HG02852 (cell line): ENCODE measurements around the gene OR2Y1.
"Not testable (repeated sequence)": the region's sequence is repeated elsewhere in the genome, so short reads cannot be mapped to it uniquely, and the experiment has no call there.

Experiments used
- ATAC-seq: cut with Tn5 transposase; IDR thresholded peaks from one replicate; pipeline ENCODE4 v1.9.1; 2021; ENCODE audit warnings: mild to moderate bottlenecking, moderate library complexity; ENCODE audit not compliant: unreplicated experiment

The OR2Y1 gene, protein sequence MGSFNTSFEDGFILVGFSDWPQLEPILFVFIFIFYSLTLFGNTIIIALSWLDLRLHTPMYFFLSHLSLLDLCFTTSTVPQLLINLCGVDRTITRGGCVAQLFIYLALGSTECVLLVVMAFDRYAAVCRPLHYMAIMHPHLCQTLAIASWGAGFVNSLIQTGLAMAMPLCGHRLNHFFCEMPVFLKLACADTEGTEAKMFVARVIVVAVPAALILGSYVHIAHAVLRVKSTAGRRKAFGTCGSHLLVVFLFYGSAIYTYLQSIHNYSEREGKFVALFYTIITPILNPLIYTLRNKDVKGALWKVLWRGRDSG

DNA sequence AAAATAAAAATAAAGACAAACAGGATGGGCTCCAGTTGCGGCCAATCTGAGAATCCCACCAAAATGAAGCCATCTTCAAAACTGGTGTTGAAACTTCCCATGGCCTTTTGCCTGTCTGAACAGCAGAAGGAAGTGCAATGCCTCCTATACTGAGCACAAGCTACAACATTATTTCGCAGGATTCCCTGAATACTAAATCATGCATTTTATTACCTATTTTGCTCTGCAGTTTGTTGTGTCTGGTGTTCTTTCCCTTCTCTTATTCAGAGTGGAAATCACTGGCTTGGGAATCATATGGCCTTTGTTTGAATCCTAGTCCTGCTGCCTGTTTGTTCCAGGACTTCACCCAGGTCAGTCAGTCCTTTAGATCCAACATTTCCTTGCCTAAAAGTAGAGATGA, at the start of gene OR2Y1:
TSS of gene OR2Y1 (minus strand) at position 101 of the 400 bp plus-strand sequence. CDS start at position 101, 0 bp downstream.
- no peak for ATAC-seq

DNA sequence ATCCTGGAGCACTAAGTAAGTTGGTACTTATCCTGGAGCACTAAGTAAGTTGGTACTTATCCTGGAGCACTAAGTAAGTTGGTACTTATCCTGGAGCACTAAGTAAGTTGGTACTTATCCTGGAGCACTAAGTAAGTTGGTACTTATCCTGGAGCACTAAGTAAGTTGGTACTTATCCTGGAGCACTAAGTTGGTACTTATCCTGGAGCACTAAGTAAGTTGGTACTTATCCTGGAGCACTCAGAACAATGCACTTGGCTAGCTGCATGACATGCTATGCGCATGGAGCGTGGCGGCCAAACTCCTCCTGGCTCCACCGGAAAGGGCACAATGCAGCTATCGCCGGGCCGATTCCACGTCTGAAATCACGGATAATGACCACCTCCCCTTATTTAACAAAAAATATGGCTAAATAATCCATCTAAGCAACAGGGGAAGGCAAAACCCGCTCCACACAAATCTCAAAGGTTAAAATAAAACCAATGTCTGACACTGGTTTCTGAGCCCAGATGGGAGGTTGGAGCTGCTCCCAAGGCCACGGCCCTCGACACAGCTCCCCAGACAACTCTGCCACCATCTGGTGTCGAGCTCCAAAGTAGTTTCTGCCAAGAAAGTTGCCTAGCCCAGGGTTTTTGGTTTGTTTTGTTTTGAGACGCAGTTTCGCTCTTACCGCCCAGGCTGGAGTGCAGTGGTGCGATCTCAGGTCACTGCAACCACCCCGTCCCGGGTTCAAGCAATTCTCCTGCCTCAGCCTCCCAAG, 49.0 kb upstream of the OR2Y1 start:
- not testable (repeated sequence) for ATAC-seq

- no peak for ATAC-seq
These were observed 48.0 kb upstream of the OR2Y1 start for GRCh38 chr5:180787711-180788431.

DNA sequence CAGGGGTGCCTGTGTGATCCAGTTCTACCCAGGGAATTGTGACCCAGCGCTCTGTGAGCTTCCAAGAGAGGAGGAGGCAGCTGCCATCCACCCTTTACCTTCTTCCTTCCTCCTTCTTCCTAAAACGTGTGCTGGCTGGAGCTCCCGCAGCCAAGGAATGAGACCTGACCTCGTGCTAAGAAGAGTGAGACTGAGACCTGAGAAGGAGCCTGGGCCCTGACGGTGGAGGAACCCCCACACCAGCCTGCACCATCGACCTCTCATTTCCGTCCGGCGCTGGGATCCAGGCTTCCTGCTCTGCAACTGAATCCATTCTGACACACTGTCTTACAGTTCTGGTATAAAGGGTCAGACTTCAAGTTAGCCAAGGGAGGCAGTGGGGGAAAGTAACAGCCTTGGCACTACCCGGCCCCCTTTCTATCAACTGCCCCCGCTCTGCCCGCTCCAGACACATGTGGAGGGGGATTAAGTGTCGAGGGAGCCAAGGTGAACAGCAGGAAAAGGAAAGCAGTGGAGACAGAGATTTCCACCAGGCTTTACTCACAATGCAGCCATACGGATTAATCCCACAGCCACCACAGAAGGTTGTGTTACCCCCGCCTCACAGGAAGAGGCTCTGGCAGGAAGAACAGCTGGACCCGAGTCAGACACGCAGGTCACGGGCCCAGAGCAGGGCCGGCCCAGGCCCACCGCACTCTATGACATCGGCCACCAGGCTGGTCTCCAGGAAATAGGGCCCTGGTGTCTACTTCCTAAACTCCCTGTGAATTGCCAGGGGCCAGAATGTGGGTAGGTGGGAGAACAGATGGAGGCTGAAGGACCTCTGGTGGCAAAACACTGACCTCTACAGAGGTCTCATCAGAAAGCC, 46.9 kb upstream of the OR2Y1 start:
- no peak for ATAC-seq

DNA sequence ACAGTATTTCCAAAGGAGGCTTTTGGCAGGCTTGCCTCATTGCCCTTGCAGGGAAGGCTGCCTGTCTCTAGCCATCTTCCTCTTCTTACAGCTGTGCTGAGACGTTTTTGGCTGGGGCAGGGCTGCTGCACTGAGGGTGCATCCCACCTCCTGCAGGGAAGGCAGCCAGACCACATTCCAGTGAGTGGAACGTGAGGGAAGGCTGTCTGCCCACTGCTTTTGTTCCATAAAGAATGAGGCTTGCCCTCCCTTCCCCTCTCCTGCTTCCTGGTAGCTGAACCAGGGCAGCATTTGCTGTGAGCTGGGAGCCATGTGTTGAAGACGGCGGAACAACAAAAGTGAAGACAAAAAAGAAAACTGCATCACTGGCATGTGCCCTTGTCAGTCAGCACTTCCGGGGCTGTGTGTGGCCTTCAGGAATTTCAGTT, 46.0 kb upstream of the OR2Y1 start:
- ATAC-seq = no peak

- no peak for ATAC-seq
These were observed 45.4 kb upstream of the OR2Y1 start for GRCh38 chr5:180785121-180785781.

GRCh38 chr5:180784497-180785097, 44.7 kb upstream of the OR2Y1 start:
- ATAC-seq = peak; percentile 66

DNA sequence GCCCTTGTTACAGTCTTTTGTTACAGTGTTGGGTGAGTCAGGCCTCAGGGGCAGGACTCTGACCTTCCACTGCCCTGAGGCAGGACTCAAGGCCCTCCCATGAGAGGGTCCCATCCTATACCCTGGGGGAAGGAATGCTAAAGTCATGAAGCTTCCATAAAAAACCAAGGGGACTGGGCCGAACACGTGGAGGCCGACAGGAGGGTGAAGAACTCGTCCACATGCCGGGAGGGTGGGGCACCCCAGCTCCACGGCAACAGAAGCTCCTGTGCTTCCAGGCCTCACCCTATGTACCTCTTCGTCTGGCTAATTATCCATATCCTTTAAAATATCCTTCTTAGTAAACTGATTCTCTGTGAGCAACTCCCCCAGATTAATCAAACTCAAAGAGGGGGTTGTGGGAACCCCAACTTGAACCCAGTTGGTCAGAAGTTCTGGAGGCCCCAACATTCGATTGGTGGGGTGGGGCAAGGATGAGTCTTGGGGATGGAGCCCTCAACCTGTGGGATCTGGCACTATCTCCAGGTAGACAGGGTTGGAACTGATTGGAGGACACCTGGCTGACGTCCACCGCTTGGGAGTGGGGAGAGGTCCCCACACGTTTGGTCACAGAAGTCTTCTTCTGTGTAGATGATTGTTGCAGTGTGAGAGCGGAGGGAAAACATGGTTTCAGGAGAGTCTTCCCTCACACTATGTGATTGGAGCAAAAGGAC, 43.6 kb upstream of the OR2Y1 start:
- no peak for ATAC-seq

- no peak for ATAC-seq
These were observed 42.9 kb upstream of the OR2Y1 start for GRCh38 chr5:180782748-180783147.

DNA sequence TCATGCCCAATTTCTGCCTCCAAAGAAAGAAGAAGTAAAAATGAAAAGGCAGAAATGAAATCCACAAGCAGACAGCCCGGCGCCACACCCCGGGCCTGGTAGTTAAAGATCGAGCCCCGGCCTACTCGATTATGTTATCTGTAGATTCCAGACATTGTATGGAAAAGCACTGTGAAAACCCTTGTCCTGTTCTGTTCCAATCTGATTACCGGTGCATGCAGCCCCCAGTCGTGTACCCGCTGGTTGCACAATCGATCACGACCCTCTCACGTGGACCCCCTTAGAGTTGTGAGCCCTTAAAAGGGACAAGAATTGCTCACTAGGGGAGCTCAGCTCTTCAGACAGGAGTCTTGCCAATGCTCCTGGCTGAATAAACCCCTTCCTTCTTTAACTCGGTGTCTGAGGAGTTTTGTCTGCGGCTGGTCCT, 42.1 kb upstream of the OR2Y1 start:
- ATAC-seq = not testable (repeated sequence)

- ATAC-seq = no peak
These were observed 40.2 kb upstream of the OR2Y1 start for GRCh38 chr5:180779985-180780610.

DNA sequence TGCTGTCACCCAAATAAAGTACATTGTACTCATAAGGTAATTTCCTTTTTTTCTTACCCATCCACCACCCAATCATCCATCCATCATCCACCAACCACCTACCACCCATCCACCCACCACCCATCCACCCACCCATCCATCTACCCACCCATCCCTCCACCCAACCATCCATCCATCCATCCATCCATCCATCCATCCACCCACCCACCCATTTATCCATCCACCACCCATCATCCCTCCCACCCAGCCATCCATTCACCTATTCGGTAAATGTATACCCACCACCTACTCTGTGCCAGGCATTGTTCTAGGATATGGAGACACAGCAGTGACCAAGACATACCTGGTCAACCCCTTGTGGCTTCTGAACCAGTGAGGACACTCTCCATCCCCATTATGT, 37.6 kb upstream of the OR2Y1 start:
- ATAC-seq = no peak

DNA sequence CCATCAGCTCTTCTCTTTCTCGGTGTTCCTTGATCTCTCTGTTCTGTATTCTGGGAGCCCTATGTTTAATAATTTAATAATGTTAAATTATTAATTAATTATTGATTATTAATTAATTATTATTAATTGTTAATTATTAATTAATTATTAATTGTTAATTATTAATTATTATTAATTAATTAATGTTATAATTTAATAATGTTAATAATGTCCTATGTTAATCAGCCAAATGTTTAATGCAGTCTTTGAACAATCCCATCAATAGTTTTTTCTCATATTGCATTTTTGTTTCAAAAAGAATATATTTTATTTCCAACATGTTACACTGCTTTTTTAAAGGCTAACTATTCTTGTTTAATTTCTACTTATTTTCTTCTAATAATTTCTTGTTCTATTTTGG, 36.5 kb upstream of the OR2Y1 start:
- ATAC-seq = no peak

DNA sequence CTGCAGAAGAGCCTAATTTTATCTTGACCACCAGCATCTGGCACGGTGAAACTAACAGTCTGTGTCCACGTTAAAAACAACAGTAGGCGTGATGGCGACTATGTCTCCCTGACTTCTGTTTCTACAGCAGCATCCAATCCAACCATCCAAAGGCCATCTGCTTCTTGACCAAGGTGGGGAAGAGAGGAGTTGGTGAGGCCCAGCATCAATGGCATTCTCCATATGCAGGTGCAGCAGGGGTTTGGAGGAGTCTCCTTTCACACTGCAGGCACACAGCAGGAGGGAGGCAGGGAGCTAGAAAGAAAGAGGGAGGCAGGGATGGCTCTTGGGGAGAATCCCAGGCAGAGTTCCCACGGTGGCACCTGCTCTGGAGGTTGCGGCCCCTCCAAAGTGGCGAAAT, 35.8 kb upstream of the OR2Y1 start:
- no peak for ATAC-seq

DNA sequence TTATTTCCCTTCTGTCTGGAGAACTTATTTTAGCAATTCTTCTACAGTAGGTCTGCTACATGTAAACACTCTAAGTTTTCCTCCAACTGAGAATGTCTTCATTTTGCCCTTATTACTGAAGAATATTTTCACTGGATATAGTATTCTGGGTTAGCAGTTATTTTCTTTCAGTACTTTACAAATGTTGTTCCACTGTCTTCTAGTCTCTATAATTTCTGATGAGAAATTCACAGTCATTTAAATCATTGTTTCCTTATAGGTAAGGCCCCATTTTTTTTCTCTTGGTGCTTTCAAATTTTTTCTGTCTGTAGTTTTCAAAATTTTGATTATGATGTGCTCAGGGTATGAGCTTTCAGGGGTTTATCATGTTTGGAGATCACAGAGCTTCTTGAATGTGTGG, 32.0 kb upstream of the OR2Y1 start:
- ATAC-seq = no peak

DNA sequence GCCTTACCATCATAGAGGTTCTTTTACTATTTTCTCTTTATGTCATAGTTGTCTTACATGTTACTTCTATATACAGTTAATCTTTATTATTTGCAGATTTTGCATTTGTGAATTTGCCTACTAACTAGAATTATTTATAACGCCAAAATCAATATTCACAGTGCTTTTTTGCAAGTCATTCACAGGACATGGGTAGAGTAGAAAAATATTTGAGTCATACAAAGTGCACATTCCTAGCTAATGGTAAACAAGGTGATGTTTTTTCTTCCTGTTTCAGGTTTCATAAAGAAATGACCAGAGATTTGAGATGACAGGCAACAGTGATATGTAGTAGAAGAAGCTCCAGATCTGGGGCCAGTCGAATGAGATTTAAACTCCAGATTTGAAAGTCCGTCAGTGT, 30.0 kb upstream of the OR2Y1 start:
- no peak for ATAC-seq

- ATAC-seq = no peak
These were observed 15.7 kb upstream of the OR2Y1 start for GRCh38 chr5:180755601-180756000.

DNA sequence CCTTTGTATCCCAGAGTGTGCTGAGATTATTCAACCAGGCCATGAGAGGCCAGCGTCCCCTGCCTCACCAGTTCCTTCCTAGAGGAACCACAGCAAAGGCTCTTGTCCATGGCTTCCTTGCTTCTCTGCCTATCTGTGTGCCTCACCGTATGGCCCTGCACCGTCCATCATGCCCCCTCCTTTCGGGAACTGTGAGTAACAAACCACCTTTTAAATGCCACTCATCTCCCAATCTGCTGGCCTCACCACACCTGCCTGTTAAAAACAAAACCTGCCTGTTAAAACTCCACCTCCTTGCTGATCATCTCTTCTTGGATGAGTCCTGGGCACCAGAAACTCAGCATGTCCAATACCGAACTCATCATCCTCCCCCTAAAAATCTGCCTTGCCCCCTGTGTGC, 4.4 kb upstream of the OR2Y1 start:
- no peak for ATAC-seq

DNA sequence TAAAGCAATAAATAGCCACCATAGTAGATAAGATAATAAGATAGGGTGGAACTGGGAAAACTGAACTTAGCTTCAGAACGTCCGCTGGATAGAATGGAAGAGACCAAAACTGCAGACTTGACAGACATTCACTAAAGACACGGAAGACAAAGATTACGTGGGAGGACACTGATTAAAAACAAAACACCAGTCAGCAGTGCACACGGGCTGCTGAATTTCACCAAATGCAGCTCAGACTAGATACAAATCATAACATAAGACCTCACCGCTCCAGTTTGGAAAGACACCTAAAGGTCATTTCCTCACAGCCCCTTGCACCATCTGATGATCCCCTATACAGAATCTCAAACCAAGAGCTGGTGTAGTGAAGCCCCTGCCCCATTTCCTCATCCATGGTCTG, 2.9 kb upstream of the OR2Y1 start:
- ATAC-seq = no peak
